HepG2 (cell line): Measurements from ENCODE around the gene PCYT2. TPM values are rescaled to one million over a fixed set of nuclear protein-coding genes. Genes with fewer than 3 reads are reported as not detected.

Experiments used
- HCFC1 ChIP-seq: fragments of 150-350 bp; IDR thresholded peaks from 2 replicates; pipeline ENCODE4 v1.6.1; 2014; ENCODE audit warnings: low read depth, low read length
- HMGXB4 ChIP-seq, 2 experiments: sonication (generic) in 1 of 2; formaldehyde crosslinking in 1 of 2; IDR thresholded peaks; 2 replicates each; pipeline versions ENCODE4 v1.4.0 to v1.6.1; 2018 to 2020; ENCODE audit warnings: missing genetic modification reagents in 2 of 2, borderline replicate concordance in 1 of 2, low read depth in 1 of 2, mild to moderate bottlenecking in 1 of 2, missing biosample characterization in 1 of 2
- HNF1B ChIP-seq: sonication (generic); formaldehyde crosslinking; IDR thresholded peaks from 2 replicates; pipeline ENCODE4 v1.5.1; 2020; ENCODE audit warnings: mild to moderate bottlenecking, moderate library complexity, missing genetic modification reagents
- HOMEZ ChIP-seq: IDR thresholded peaks from 2 replicates; pipeline ENCODE4 v1.6.1; 2016; ENCODE audit warnings: low read depth
- KDM2A ChIP-seq: sonication (generic); formaldehyde crosslinking; IDR thresholded peaks from 2 replicates; pipeline ENCODE4 v1.4.0; 2020; ENCODE audit warnings: low read depth, missing genetic modification reagents, borderline replicate concordance
- KLF6 ChIP-seq: IDR thresholded peaks from 2 replicates; pipeline ENCODE4 v1.8.0; 2016; ENCODE audit warnings: missing biosample characterization, missing genetic modification reagents
- MBD4 ChIP-seq: IDR thresholded peaks from 2 replicates; pipeline ENCODE4 v1.6.1; 2012; ENCODE audit warnings: low read length, inconsistent platforms, borderline replicate concordance
- MLXIP ChIP-seq: sonication (generic); formaldehyde crosslinking; IDR thresholded peaks from 2 replicates; pipeline ENCODE4 v1.9.0; 2021; ENCODE audit warnings: missing genetic modification reagents, borderline replicate concordance
- SAFB2 ChIP-seq: sonication (generic); formaldehyde crosslinking; IDR thresholded peaks from 2 replicates; pipeline ENCODE4 v1.5.1; 2020; ENCODE audit warnings: missing genetic modification reagents, low read depth, mild to moderate bottlenecking, borderline replicate concordance
- TAF15 ChIP-seq: fragments of 200-400 bp; formaldehyde crosslinking; IDR thresholded peaks from one replicate; pipeline ENCODE4 v1.6.1; 2018; ENCODE audit warnings: mild to moderate bottlenecking, low read depth, low read length; ENCODE audit not compliant: poor library complexity, severe bottlenecking
- THRA ChIP-seq: sonication (generic); formaldehyde crosslinking; IDR thresholded peaks from 2 replicates; pipeline ENCODE4 v1.4.0; 2020; ENCODE audit warnings: missing genetic modification reagents, borderline replicate concordance
- ZNF7 ChIP-seq: IDR thresholded peaks from 2 replicates; pipeline ENCODE4 v1.6.1; 2016; ENCODE audit warnings: missing biosample characterization, missing genetic modification reagents
- ZNF772 ChIP-seq: sonication (generic); formaldehyde crosslinking; IDR thresholded peaks from 2 replicates; pipeline ENCODE4 v1.5.0; 2020; ENCODE audit warnings: mild to moderate bottlenecking, missing genetic modification reagents
- ZNF773 ChIP-seq: sonication (generic); formaldehyde crosslinking; IDR thresholded peaks from 2 replicates; pipeline ENCODE4 v1.4.0; 2020; ENCODE audit warnings: missing genetic modification reagents, borderline replicate concordance
- polyA plus RNA-seq, 8 experiments: library from polyadenylated mRNA; depleted of rRNA in 3 of 8; stranded (reverse) in 7 of 8; unstranded in 1 of 8; fragments of >200 nt; fragmentation: Illumina TruSeq in 4 of 8; extraction: Trizol in 4 of 8; gene quantifications; 2 replicates each; pipeline versions ENCODE4 v1.2.1 to v1.2.3, GENCODE V29; 2011 to 2016; ENCODE audit warnings: low read depth in 4 of 8, missing spikeins in 1 of 8, mixed read lengths in 1 of 8; ENCODE audit not compliant: insufficient read depth in 1 of 8
- total RNA-seq, 5 experiments: library from RNA; depleted of rRNA; stranded (reverse); fragments of >200 nt; fragmentation: Illumina TruSeq; extraction: Trizol; gene quantifications; 2 replicates each; pipeline ENCODE4 v1.2.3, GENCODE V29; 2016; ENCODE audit warnings: low read depth in 1 of 5
- TF ChIP-seq, protein P1 (sequence below): sonication (generic); formaldehyde crosslinking; IDR thresholded peaks from 2 replicates; pipeline ENCODE4 v1.5.0; 2020; ENCODE audit warnings: mild to moderate bottlenecking, missing genetic modification reagents

The PCYT2 gene
- total and polyA plus RNA-seq, 2 of the 13 experiments (the other 11 are each of a cell fraction or from before 2014, with no cell fraction given), result 147 to 297 TPM

DNA sequence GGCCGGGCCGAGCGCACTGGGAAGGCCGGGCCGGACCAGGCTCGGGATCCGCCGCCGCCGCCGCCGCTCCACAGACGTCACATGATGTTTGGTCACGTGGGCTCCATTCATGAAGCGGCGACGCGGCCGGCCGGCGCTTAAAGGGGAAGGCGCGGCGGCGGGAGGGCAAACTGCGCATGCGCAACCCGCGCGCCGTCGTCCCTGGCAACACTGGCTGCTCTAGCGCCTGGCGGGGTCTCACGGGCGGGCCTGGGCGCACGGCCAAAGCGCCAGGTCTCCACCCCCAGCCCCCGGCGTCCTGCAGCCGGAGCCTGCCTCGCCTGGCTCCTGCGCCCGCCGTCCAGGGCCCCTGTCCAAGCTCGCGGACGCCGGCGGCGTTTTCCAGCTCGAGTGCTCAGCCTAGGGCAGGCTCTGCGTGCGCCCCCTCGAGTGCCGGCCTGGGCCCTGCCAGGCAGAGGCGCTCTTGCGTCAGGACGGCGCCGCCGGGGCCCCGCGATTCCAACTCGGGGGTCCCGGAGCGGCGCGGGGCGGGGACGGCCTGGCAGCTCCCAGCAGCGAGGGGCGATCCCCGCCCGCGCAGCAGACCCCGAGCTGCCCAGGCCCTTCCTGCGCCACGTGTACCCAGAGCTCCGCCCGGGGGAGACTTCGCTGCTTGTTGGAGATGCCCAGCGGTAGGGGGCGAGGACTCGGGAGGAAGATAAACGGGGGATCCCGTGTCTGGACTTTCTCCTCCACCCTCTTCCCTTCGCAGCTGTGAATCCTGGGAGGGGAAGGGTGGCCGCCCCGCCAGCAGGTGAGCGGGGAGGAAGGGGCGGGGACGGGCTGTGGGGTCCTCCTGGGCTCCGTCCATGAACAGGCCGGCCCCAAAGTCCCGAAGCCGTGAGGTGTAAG lies 16.7 kb upstream of the PCYT2 start, which contains the start of gene MAFG (continued):
- no peak for TF ChIP-seq MLXIP (CRISPR knock-in tag)
- peak; percentile 21; the same call in 1 of the 2 replicates for TF ChIP-seq HCFC1
- no peak for TF ChIP-seq MBD4
- no peak for TF ChIP-seq HOMEZ (CRISPR knock-in tag)
- peak; percentile 75 for TF ChIP-seq KDM2A (CRISPR knock-in tag)
- TF ChIP-seq HMGXB4 (CRISPR knock-in tag; IDR thresholded peaks at IDR 0.05; ENCODE audit: borderline replicate concordance in 1 of 2, low read depth in 1 of 2), result peak; percentile 90 to 97; a peak in 3 of 4 replicates
- no peak for TF ChIP-seq ZNF7
- peak; percentile 34 for TF ChIP-seq TAF15
- TF ChIP-seq, protein P1, sequence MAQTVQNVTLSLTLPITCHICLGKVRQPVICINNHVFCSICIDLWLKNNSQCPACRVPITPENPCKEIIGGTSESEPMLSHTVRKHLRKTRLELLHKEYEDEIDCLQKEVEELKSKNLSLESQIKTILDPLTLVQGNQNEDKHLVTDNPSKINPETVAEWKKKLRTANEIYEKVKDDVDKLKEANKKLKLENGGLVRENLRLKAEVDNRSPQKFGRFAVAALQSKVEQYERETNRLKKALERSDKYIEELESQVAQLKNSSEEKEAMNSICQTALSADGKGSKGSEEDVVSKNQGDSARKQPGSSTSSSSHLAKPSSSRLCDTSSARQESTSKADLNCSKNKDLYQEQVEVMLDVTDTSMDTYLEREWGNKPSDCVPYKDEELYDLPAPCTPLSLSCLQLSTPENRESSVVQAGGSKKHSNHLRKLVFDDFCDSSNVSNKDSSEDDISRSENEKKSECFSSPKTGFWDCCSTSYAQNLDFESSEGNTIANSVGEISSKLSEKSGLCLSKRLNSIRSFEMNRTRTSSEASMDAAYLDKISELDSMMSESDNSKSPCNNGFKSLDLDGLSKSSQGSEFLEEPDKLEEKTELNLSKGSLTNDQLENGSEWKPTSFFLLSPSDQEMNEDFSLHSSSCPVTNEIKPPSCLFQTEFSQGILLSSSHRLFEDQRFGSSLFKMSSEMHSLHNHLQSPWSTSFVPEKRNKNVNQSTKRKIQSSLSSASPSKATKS (CRISPR knock-in tag), result no peak
- TF ChIP-seq HNF1B (CRISPR knock-in tag), result no peak
- TF ChIP-seq ZNF773 (CRISPR knock-in tag), result 0 out of 2 replicates have a peak, but pooled peaks have one; percentile 86
- no peak; the same call in 1 of the 2 replicates for TF ChIP-seq KLF6 (CRISPR knock-in tag)
- TF ChIP-seq THRA, result no peak; the same call in 1 of the 2 replicates
- TF ChIP-seq SAFB2 (CRISPR knock-in tag), result peak; percentile 54; the same call in 1 of the 2 replicates
- peak; percentile 86; the same call in 1 of the 2 replicates for TF ChIP-seq ZNF772
